NCI-H2196 (cell line): ENCODE results near the gene TMED4.
A peak's percentile ranks its signal among the peaks of the same experiment; 100 is the strongest.

Experiments
- DNase-seq: peaks from one replicate; lab custom pipeline; 2025; ENCODE audit not compliant: unreplicated experiment; lab: John Stamatoyannopoulos, UW

TMED4 gene

GRCh38 chr7:44541028-44541869 lies 40.8 kb downstream of the TMED4 start, which contains the start of gene NPC1L1:
TSS of gene NPC1L1 (minus strand) at chr7:44541330. CDS start at chr7:44541259, 71 bp downstream.
- no peak for DNase-seq

- DNase-seq, result no peak
Measured at GRCh38 chr7:44540592-44541027, 41.4 kb downstream of the TMED4 start.

GRCh38 chr7:44539669-44540506 lies 42.1 kb downstream of the TMED4 start:
- DNase-seq, result no peak

DNA sequence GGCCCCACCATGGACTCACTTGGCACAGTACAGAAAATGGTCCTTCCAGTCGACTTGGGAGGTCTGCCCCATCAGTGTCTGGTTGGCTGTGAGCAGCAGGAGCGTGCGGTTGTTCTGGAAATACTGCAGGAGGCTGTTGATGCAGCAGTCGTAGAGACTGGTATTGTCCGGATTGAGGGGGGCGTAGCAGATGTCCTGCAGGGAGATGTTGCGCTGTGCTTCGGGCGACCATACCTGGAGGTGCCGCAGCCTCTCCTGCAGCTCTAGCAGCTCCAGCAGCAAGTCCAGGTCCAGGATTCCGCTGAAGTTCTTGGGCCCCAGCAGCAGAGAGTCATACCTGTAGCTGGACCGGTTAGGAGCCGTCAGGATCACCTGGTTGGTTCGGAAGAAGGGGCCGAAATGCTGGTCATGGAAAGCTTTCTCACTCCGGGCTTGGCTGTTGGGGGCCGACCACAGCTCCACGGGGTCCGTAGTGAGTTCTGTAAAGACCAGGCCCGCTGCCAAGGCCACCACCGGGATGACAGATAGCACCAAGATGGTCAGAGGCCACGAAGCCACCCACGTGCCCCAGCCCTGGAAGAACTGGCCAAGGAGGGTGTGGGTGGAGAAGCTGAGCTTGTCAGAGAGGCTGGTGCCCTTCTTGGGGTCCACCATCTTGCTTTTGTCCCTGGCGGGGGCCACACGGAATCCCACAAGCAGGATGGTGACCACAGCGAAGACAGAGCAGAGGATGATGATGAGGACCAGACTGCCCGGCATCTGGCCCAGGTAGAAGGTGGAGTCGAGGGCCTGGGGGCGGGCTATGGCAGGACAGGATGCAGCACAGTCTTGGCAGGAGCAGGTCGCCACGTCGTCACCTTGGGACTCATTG lies 43.0 kb downstream of the TMED4 start:
- DNase-seq, result no peak

- DNase-seq, result no peak
Measured at GRCh38 chr7:44538093-44538797, 43.8 kb downstream of the TMED4 start.

DNA sequence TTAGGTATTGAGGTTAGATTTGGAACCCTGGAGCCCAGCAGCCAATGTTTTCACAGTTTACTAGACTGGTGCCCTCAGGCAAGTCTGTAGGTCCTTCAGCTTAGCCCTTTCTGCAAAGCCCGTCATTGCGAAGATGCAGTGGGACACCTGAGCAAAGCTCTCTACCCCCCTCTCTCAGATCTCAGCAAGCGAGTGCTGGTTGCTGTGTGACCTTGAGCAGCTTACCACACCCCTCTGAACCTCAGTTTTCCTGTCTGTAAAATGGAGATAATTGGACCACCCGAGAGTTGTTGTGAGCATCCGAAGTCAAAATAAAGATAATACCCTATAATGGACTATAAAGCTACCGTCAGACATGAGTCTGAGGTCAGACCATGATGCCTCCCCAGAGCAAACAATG lies 44.6 kb downstream of the TMED4 start:
- DNase-seq, result no peak

GRCh38 chr7:44536090-44536489 lies 45.9 kb downstream of the TMED4 start:
- DNase-seq, result no peak

DNA sequence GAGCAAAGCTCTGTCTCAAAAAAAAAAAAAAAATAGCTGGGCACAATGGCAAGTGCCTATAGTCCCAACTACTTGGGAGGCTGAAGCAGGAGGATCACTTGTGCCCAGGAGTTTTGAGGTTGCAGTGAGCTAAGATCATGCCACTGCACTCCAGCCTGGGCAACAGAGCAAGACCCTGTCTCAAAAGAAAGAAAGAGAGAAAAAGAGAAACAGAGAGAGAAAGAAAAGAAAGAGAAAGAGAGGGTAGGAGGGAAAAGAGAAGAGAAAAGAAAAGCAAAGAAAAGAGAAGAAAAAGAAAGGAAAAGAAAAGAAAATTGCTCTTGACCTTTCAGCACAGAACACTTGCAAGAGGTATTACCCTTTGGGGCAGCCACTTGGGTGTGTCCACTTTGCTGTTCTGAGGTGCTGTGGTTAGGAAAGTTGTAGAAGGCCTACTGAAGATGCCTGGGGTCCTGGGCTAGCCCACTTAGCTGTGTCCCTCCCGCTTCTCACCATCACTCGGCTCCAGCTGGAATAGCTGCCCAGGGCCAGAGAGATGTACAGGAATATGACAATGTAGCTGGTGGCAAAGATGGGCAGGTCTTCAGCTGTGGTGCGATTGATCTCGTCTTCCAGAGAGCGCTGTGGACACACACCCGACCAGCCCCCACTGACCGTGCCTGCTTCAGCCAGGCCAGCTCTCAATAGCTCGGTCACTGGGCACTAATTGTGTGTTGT lies 46.5 kb downstream of the TMED4 start:
- no peak for DNase-seq

DNA sequence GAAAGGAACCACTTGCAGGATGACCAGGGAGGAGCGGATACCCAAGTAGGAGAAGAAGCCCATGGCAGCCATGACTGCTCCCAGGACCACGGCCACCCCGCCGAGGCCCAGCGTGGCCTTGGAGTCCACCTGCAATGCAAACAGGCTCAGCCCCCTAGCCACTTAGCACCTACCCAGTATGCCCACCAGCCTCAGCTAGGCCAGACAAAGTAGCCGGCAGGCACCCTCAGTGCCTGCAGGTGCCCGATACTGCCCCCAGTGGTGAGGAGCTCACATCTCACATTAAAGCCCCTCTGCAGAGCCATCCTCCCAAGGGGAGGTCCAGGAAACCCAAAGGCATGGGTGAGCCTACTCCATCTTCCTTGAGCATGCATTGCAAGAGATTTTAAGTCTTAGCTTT lies 47.5 kb downstream of the TMED4 start:
- peak; percentile 34 for DNase-seq

GRCh38 chr7:44534087-44534486 lies 47.9 kb downstream of the TMED4 start:
- peak; percentile 24 for DNase-seq

GRCh38 chr7:44533301-44534055 lies 48.6 kb downstream of the TMED4 start:
- DNase-seq, result peak; percentile 43

DNA sequence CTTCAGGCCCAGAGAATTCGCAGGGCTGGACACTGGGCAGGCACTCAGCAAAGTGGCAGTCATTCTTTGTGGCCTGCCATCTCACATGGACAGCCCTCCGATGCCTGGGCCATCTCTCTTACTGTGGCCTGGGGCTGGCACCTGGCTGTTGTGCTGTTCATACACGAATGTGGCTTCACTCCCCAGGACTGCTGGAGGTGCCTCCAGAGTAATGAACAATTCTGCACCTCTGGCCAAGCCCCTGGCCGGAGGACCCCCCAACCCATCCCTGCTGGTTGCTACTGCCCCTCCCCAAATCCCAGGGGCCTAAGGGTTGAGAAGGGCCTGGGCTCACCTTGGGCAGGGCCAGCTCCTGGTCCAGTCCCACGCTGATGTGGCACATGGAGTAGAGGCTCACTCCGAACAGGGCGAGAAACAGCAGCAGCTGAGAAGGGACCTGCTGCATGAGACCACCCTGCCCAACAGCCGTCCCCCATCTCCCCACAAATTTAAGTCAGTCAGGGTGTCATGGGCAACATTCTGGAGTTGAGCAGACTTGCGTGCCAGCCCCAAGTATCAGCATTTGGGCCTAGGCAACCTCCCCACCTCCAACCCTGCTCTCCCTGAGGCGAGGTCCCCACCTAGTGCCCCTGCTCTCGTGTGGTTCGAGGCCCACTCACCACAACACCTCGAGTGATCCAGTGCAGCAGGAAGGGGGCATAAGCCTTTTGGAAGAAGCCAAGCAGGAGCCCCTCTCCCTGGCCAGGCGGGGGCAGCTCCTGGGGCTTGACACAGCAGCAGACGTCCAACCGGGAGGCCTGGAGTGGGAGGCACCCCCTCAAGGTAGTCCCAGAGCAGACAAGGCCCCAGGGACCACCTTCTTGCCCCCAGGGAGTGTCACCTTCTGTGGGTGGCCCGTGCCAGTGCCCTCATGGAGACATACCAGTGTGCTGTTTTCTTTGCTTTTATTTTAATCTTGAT lies 50.3 kb downstream of the TMED4 start:
- no peak for DNase-seq

- DNase-seq, result peak; percentile 41
Measured at GRCh38 chr7:44530990-44531389, 51.0 kb downstream of the TMED4 start.
